Measurements from ENCODE around the gene PTGFRN.

DNA sequence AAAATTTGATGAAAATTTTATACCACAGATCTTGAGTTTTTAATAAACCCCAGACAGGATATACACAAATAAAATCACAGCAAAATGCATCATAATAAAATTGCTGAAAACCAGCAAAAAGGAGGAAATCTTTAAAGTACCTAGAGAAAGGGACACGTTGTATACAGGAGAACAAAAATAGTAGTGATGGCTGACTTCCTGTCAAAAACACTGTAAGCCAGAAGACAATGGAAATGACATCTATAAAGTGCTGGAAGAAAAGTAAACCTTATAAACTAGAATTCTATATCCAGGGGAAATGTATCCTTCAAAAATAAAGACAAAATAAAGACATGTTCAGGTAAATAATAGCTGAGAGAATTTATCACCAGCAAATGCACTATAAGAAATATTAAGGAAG is 14.6 kb upstream of the PTGFRN start:
- no peak for TF ChIP-seq ZNF384 (IDR thresholded peaks at IDR 0.05)
- TF ChIP-seq SP1 (IDR thresholded peaks at IDR 0.05) = no peak
- no peak for TF ChIP-seq FOXK2 (IDR thresholded peaks at IDR 0.05)
- no peak for TF ChIP-seq TARDBP (IDR thresholded peaks at IDR 0.05)
- TF ChIP-seq ELF4 (IDR thresholded peaks at IDR 0.05) = no peak
- TF ChIP-seq FOXM1 (IDR thresholded peaks at IDR 0.05; ENCODE audit: borderline replicate concordance) = no peak
- TF ChIP-seq BHLHE40 (IDR thresholded peaks at IDR 0.05; ENCODE audit: borderline replicate concordance) = no peak
- TF ChIP-seq NFRKB (IDR thresholded peaks at IDR 0.05) = no peak
- no peak for TF ChIP-seq LEF1 (IDR thresholded peaks at IDR 0.05; ENCODE audit: borderline replicate concordance)
- TF ChIP-seq FOXA1 (IDR thresholded peaks at IDR 0.05) = no peak
- TF ChIP-seq, protein P1, sequence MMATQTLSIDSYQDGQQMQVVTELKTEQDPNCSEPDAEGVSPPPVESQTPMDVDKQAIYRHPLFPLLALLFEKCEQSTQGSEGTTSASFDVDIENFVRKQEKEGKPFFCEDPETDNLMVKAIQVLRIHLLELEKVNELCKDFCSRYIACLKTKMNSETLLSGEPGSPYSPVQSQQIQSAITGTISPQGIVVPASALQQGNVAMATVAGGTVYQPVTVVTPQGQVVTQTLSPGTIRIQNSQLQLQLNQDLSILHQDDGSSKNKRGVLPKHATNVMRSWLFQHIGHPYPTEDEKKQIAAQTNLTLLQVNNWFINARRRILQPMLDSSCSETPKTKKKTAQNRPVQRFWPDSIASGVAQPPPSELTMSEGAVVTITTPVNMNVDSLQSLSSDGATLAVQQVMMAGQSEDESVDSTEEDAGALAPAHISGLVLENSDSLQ (IDR thresholded peaks at IDR 0.05) = no peak
- no peak for TF ChIP-seq L3MBTL2 (conservative IDR thresholded peaks at IDR 0.05)
- TF ChIP-seq SUZ12 (IDR thresholded peaks at IDR 0.05) = no peak
- TF ChIP-seq ARNT (IDR thresholded peaks at IDR 0.05) = no peak

Measured in HEK293T (cell line).